Thoracic aorta (tissue), 2 donors: ENCODE results near the gene B2M. TPM values are rescaled to one million over a fixed set of nuclear protein-coding genes. Genes with fewer than 3 reads are reported as not detected.

Source experiments
- ATAC-seq: fragments of 150-250 bp; one replicate; pipeline ENCODE4 v1.8.0; 2017; ENCODE audit warnings: low read depth; ENCODE audit not compliant: insufficient number of reproducible peaks, low FRiP score
- DNase-seq: peaks from one replicate; pipeline ENCODE4 v3.0.0-alpha.2; 2020; ENCODE audit warnings: low spot score
- H3K27ac ChIP-seq, 2 donors: fragments of 200-600 bp; sonication (generic); 1 replicate in 1 of 2; 2 replicates in 1 of 2; pipeline ENCODE4 v1.5.1; 2016; ENCODE audit warnings: mild to moderate bottlenecking in 2 of 2, moderate library complexity in 2 of 2
- H3K27me3 ChIP-seq: fragments of 200-600 bp; sonication (generic); replicated peaks from 2 replicates; pipeline ENCODE4 v1.6.0; 2016; ENCODE audit warnings: mild to moderate bottlenecking; ENCODE audit not compliant: insufficient read depth
- H3K36me3 ChIP-seq: fragments of 200-600 bp; sonication (generic); one replicate; pipeline ENCODE4 v1.5.1; 2016
- H3K4me1 ChIP-seq, 2 donors: fragments of 200-600 bp; sonication (generic); 1 replicate in 1 of 2; 2 replicates in 1 of 2; pipeline versions ENCODE4 v1.5.1 to v1.6.0; 2016; ENCODE audit warnings: low read depth in 2 of 2, mild to moderate bottlenecking in 1 of 2; ENCODE audit not compliant: control insufficient read depth in 1 of 2
- H3K4me3 ChIP-seq: fragments of 200-600 bp; sonication (generic); 2 replicates; pipeline ENCODE4 v1.5.1; 2016; ENCODE audit warnings: mild to moderate bottlenecking
- H3K9me3 ChIP-seq: fragments of 200-600 bp; sonication (generic); 2 replicates; pipeline ENCODE4 v1.5.1; 2016
- total RNA-seq, 2 donors: library from RNA; depleted of rRNA; stranded (reverse); fragments of >200 nt; gene quantifications; one replicate each; pipeline versions ENCODE4 v1.1.0 to v1.2.3, GENCODE V29; 2016
- TF ChIP-seq, protein P1 (sequence below): fragments of 200-600 bp; sonication (generic); IDR thresholded peaks from one replicate; pipeline ENCODE4 v1.5.1; 2019; ENCODE audit warnings: antibody characterized with exemption

Gene B2M
- total RNA-seq, 2 donors from 2014 or later = 2,389 to 3,309 TPM

DNA sequence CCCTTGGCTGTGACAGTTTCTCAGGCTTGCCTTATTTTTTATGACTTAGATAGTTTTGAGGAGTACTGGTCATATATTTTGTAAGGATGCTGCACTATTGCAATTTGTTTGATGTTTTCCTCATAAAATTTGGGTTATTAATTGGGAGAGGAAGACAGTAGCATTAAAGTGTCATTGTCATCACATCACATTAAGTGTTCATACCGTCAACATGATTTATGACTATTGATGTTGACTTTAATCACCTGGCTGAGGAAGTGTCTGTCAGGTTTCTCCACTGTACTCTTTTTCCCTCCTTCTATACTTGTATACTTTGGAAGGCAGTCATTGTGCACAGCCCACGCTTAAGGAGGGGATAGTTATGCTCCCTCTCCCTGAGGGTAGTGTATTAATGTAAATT is 51.9 kb downstream of the B2M start:
- ATAC-seq (no peak), DNase-seq (no peak)
- no peak overlapping the region for H3K27ac ChIP-seq
- H3K36me3 ChIP-seq = no peaks in the 10 kb centered on the region
- no peaks in the 10 kb centered on the region for H3K27me3 ChIP-seq
- H3K9me3 ChIP-seq = no peaks in the 10 kb centered on the region
- no peaks in the 10 kb centered on the region for H3K4me1 ChIP-seq
- TF ChIP-seq, protein P1, sequence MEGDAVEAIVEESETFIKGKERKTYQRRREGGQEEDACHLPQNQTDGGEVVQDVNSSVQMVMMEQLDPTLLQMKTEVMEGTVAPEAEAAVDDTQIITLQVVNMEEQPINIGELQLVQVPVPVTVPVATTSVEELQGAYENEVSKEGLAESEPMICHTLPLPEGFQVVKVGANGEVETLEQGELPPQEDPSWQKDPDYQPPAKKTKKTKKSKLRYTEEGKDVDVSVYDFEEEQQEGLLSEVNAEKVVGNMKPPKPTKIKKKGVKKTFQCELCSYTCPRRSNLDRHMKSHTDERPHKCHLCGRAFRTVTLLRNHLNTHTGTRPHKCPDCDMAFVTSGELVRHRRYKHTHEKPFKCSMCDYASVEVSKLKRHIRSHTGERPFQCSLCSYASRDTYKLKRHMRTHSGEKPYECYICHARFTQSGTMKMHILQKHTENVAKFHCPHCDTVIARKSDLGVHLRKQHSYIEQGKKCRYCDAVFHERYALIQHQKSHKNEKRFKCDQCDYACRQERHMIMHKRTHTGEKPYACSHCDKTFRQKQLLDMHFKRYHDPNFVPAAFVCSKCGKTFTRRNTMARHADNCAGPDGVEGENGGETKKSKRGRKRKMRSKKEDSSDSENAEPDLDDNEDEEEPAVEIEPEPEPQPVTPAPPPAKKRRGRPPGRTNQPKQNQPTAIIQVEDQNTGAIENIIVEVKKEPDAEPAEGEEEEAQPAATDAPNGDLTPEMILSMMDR = no peak
- H3K4me3 ChIP-seq = no peak overlapping the region

GRCh38 chr15:44763848-44764247 is 52.5 kb downstream of the B2M start:
- no peaks in the 10 kb centered on the region for H3K36me3 ChIP-seq
- H3K27ac ChIP-seq = no peak overlapping the region
- no peaks in the 10 kb centered on the region for H3K27me3 ChIP-seq
- no peaks in the 10 kb centered on the region for H3K4me1 ChIP-seq
- TF ChIP-seq, protein P1 = no peak
- no peaks in the 10 kb centered on the region for H3K9me3 ChIP-seq
- ATAC-seq (no peak), DNase-seq (no peak)
- H3K4me3 ChIP-seq = no peak overlapping the region

DNA sequence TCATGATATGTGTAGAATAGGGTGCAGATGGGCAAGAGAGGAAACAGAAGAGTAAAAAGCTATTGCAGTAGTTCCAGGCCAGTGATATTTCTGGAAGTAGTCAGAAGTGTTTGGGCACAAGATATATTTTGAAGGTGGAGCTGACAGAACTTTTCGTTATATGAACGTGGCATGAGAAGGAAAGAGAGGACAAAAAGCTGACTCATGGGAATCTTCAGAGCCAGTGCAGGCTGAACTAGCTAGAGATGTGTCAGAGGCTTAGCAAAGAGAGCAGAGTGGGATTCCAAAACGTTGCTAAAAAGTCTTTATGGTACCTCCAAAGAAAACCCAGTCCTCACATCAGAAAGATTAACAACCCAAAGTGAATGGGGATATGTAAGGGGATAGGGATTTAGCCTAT is 53.7 kb downstream of the B2M start:
- DNase-seq = no peak
- Histone ChIP-seq H3K36me3 (no peaks in the 10 kb centered on the region), H3K27me3 (no peaks in the 10 kb centered on the region), H3K4me3 (no peak overlapping the region), H3K9me3 (no peaks in the 10 kb centered on the region), H3K27ac (no peak overlapping the region), H3K4me1 (no peaks in the 10 kb centered on the region)
- TF ChIP-seq, protein P1 = no peak
- ATAC-seq = no peak

Other genes starting within 250 kb of the B2M start
- gene EIF3J, start 174.4 kb upstream of the B2M start, total RNA-seq = 10 to 100 TPM; 32.2 to 68.1 TPM
- 10 to 100 TPM; 68.1 to 76.0 TPM for gene SPG11, start 47.9 kb upstream of the B2M start, total RNA-seq
- 1 to 10 TPM; 1.1 to 1.3 TPM for gene PATL2, start 194 bp upstream of the B2M start, total RNA-seq
- gene TRIM69, start 25.0 kb downstream of the B2M start, total RNA-seq = 10 to 100 TPM; 10.4 to 65.0 TPM
- gene TERB2, start 245.2 kb downstream of the B2M start, total RNA-seq = not detected